GM10847 (cell line): ENCODE data around the gene DGKZ.

ENCODE experiments used
- POLR2A ChIP-seq: IDR thresholded peaks from 2 replicates; pipeline ENCODE4 v1.6.1; 2011; ENCODE audit not compliant: insufficient read length; ENCODE audit errors: extremely low read depth

Gene DGKZ

GRCh38 chr11:46366661-46367161, 19.4 kb downstream of the DGKZ start:
- TF ChIP-seq POLR2A = no peak

- no peak for TF ChIP-seq POLR2A
Observed at GRCh38 chr11:46367244-46367915, 20.1 kb downstream of the DGKZ start.

GRCh38 chr11:46367916-46368267, 20.6 kb downstream of the DGKZ start:
- no peak for TF ChIP-seq POLR2A

GRCh38 chr11:46369458-46370152, 22.3 kb downstream of the DGKZ start:
- TF ChIP-seq POLR2A = no peak

DNA sequence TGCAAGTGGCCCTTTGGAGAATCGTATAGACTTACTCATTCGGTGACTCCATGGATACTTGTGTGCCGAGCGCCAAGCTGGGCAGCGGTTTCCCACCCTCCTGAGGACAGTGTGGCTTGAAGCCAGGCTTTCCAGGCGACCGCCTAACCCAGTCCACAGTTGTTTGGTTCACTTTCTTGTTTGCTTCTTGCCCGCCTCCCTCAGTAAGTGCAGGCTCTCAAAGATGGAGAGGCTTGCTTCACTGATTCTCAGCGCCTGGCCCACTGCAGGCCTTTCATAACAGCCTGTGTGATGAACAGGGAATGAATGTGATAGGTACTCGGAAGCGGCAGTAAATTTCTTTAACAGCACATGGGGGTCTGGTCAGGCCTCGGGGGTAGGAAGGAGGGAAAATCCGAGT, 23.0 kb downstream of the DGKZ start:
- no peak for TF ChIP-seq POLR2A

- TF ChIP-seq POLR2A = no peak
Observed at GRCh38 chr11:46372086-46372485, 24.8 kb downstream of the DGKZ start.

- no peak for TF ChIP-seq POLR2A
Observed at GRCh38 chr11:46373787-46374740, 26.8 kb downstream of the DGKZ start.

- TF ChIP-seq POLR2A = no peak
Observed at GRCh38 chr11:46374815-46375214, 27.6 kb downstream of the DGKZ start.

GRCh38 chr11:46375392-46376101, 28.3 kb downstream of the DGKZ start:
- no peak for TF ChIP-seq POLR2A

DNA sequence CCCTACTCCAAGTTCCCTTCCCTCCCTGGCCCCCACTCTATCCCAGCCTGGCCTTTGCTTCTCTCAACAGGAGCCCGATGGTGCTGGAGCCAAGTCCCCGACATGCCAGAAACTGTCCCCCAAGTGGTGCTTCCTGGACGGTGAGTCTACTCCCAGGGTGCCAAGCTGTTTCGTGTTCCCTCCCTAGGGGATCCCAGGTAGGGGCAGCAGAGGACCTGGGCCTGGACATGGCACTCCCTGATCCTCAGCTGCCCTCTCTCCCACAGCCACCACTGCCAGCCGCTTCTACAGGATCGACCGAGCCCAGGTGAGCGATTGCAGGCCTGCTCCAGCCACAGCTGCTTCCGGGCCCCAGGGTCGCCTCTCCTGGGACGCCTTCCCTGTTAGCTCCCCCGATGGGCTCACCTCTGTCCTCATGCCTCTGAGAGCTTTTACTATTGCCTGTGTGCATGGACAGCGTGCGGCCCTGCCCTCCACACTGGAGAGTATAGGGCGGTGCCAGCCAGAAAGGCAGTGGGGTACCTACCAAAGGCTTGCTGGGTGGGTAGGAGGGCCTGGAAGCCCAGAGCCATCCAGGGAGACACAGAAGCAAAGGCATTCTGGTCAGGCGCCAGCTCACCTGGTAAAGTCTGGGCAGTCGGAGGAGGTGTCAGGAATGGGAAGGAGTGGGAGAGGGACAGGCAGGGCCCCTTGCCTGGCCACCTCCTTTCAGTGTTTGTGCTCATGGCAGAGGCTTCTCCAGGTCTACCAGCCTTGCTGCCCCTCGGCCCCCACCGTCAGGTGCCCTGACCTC, 29.2 kb downstream of the DGKZ start:
- TF ChIP-seq POLR2A = no peak

- TF ChIP-seq POLR2A = no peak
Observed at GRCh38 chr11:46377290-46377689, 30.0 kb downstream of the DGKZ start.

DNA sequence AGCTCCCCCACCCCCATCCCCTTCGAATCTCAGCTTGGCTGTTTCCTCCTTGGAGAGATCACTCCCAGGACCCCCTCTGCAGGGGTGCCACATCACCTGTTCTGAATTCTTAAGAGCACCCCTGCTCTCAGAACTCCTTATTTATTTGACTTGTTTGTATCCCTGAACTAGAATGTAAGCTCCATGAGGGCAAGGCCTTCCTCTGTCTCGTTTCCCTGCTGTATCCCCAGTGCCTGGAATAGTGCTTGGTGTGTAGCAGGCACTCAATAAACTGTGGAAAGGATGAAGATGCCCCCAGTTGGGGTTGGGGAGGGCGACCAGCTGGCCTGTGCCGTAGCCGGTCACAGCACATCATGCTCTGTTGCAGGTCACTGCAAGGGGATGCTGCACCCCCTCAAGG, 30.6 kb downstream of the DGKZ start:
- TF ChIP-seq POLR2A = no peak

DNA sequence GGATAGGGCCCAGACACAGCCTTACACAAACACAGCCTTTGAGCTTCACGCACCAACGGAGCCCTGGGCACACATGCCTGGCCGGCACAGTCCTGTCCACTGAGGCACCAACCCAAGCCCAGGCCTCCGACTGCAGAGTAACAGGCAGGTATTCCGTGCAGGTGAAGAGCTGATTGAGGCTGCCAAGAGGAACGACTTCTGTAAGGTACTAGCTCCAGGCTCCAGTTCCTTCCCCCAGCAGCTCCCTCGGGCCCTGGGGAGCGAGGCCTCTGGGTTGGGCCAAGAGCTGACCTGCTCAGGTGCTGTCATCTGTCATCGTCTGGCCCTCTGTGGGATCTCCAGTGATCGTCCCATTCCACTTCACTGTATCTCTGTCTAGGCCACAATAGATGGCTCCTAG, 31.0 kb downstream of the DGKZ start:
- TF ChIP-seq POLR2A = no peak

DNA sequence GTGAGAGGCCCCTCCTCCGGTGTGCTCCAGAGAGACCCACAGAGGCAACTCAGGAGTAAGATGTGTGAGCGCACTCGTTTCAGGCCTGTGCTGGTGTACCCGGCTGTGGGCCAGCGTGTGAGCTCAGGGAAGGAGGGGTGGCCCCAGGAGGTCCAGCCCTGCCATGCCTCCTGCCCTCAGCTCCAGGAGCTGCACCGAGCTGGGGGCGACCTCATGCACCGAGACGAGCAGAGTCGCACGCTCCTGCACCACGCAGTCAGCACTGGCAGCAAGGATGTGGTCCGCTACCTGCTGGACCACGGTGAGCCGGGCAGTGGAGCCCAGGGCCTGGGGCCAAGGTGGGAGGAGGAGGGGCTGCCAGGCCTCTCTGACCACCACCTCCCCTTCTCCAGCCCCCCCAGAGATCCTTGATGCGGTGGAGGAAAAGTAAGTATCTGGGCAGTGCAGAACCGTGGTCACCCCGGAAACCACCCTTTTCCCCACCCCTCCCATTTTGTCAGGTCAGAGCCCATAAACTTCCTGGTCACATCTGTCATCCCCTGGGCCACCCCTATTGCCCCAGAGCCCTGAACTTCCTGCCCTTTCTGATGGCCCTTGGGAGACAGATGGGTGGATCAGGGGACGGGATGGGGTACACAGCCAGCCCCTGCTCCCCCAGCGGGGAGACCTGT, 31.7 kb downstream of the DGKZ start:
- TF ChIP-seq POLR2A = no peak
